ENCODE data around the gene IL1RAP.

- TF ChIP-seq CTCF (conservative IDR thresholded peaks at IDR 0.05 in 1 of 2, IDR thresholded peaks at IDR 0.05 in 1 of 2; ENCODE audit: extremely low read depth in 1 of 2, insufficient read depth in 1 of 2, low read depth in 1 of 2, low read length in 2 of 2) (no peak), EZH2 (IDR thresholded peaks at IDR 0.05; ENCODE audit: borderline replicate concordance, low read length) (no peak)
These were observed 93.1 kb downstream of the IL1RAP start for GRCh38 chr3:190607021-190607420.

Data from mammary epithelial cell (primary cell).